Liver (tissue), 3 donors: ENCODE measurements around the gene DIS3L2.

Source experiments
- RXRA ChIP-seq, 2 donors: IDR thresholded peaks; 2 replicates each; pipeline ENCODE4 v1.6.1; 2017 to 2018; ENCODE audit warnings: antibody characterized with exemption in 2 of 2, mild to moderate bottlenecking in 1 of 2
- TAF1 ChIP-seq: conservative IDR thresholded peaks from 2 replicates; pipeline ENCODE4 v1.6.1; 2016; ENCODE audit warnings: antibody characterized with exemption, mild to moderate bottlenecking
- YY1 ChIP-seq: IDR thresholded peaks from 2 replicates; pipeline ENCODE4 v1.6.1; 2016; ENCODE audit warnings: antibody characterized with exemption, mild to moderate bottlenecking
- TF ChIP-seq, protein P1 (sequence below): IDR thresholded peaks from 2 replicates; pipeline ENCODE4 v1.6.1; 2016; ENCODE audit warnings: antibody characterized with exemption
- TF ChIP-seq, protein P2 (sequence below): IDR thresholded peaks from 2 replicates; pipeline ENCODE4 v1.6.1; 2016; ENCODE audit warnings: antibody characterized with exemption
- TF ChIP-seq, protein P3 (sequence below): fragments of 150-350 bp; IDR thresholded peaks from 2 replicates; pipeline ENCODE4 v1.5.1; 2017; ENCODE audit warnings: improper control_type of control experiment, low read depth, low read length; ENCODE audit not compliant: missing input control
- TF ChIP-seq, protein P4 (sequence below): IDR thresholded peaks from 2 replicates; pipeline ENCODE4 v1.6.1; 2016; ENCODE audit warnings: antibody characterized with exemption
- TF ChIP-seq, protein P5 (sequence below): IDR thresholded peaks from 2 replicates; pipeline ENCODE4 v1.6.1; 2016; ENCODE audit warnings: antibody characterized with exemption, mild to moderate bottlenecking
- donor health status: healthy.
- donor health status: healthy.

DNA sequence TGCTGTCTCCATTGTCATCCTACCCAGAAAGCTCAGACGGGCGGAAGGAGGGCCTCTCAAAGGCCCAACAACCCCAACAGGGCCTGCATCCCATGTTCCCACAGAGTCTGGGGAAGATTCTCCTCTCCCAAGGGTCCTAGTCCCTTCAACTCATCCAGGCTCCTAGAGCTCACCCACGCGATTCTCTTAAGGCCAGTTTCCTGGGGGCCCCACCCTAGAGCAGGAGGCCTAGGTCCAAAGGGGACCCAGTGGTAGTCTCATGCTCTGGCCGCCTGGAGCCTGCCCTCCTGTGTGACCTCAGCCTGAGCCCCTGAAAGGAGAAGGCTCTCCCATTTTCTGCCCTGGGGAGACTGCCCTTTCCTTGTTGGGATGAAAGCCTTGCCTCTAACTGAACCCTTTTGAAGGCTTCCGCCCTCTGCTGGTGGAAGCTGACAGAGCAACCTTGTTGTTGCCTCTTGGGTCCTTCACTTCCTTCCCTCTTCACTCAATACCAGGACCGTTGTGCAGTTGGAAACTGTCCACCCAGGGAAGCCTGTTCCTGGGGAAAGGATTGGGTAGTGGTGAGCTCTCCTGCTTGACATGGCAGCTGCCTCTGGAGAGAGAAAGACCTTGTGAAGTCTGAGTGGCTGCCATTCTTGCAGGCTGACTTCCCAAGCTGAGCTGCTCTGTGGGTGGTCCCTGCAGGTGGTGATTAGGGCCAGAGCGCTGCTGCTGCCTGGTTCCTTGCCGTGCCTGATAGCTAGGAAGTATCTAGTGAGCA, 331.1 kb downstream of the DIS3L2 start:
- TF ChIP-seq TAF1, result no peak
- TF ChIP-seq, protein P1, sequence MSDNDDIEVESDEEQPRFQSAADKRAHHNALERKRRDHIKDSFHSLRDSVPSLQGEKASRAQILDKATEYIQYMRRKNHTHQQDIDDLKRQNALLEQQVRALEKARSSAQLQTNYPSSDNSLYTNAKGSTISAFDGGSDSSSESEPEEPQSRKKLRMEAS, result no peak
- TF ChIP-seq, protein P2, sequence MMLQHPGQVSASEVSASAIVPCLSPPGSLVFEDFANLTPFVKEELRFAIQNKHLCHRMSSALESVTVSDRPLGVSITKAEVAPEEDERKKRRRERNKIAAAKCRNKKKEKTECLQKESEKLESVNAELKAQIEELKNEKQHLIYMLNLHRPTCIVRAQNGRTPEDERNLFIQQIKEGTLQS, result no peak
- TF ChIP-seq YY1, result no peak
- TF ChIP-seq, protein P3, sequence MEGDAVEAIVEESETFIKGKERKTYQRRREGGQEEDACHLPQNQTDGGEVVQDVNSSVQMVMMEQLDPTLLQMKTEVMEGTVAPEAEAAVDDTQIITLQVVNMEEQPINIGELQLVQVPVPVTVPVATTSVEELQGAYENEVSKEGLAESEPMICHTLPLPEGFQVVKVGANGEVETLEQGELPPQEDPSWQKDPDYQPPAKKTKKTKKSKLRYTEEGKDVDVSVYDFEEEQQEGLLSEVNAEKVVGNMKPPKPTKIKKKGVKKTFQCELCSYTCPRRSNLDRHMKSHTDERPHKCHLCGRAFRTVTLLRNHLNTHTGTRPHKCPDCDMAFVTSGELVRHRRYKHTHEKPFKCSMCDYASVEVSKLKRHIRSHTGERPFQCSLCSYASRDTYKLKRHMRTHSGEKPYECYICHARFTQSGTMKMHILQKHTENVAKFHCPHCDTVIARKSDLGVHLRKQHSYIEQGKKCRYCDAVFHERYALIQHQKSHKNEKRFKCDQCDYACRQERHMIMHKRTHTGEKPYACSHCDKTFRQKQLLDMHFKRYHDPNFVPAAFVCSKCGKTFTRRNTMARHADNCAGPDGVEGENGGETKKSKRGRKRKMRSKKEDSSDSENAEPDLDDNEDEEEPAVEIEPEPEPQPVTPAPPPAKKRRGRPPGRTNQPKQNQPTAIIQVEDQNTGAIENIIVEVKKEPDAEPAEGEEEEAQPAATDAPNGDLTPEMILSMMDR, result peak; percentile 44
- TF ChIP-seq, protein P4, sequence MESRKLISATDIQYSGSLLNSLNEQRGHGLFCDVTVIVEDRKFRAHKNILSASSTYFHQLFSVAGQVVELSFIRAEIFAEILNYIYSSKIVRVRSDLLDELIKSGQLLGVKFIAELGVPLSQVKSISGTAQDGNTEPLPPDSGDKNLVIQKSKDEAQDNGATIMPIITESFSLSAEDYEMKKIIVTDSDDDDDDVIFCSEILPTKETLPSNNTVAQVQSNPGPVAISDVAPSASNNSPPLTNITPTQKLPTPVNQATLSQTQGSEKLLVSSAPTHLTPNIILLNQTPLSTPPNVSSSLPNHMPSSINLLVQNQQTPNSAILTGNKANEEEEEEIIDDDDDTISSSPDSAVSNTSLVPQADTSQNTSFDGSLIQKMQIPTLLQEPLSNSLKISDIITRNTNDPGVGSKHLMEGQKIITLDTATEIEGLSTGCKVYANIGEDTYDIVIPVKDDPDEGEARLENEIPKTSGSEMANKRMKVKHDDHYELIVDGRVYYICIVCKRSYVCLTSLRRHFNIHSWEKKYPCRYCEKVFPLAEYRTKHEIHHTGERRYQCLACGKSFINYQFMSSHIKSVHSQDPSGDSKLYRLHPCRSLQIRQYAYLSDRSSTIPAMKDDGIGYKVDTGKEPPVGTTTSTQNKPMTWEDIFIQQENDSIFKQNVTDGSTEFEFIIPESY, result no peak
- TF ChIP-seq, protein P5, sequence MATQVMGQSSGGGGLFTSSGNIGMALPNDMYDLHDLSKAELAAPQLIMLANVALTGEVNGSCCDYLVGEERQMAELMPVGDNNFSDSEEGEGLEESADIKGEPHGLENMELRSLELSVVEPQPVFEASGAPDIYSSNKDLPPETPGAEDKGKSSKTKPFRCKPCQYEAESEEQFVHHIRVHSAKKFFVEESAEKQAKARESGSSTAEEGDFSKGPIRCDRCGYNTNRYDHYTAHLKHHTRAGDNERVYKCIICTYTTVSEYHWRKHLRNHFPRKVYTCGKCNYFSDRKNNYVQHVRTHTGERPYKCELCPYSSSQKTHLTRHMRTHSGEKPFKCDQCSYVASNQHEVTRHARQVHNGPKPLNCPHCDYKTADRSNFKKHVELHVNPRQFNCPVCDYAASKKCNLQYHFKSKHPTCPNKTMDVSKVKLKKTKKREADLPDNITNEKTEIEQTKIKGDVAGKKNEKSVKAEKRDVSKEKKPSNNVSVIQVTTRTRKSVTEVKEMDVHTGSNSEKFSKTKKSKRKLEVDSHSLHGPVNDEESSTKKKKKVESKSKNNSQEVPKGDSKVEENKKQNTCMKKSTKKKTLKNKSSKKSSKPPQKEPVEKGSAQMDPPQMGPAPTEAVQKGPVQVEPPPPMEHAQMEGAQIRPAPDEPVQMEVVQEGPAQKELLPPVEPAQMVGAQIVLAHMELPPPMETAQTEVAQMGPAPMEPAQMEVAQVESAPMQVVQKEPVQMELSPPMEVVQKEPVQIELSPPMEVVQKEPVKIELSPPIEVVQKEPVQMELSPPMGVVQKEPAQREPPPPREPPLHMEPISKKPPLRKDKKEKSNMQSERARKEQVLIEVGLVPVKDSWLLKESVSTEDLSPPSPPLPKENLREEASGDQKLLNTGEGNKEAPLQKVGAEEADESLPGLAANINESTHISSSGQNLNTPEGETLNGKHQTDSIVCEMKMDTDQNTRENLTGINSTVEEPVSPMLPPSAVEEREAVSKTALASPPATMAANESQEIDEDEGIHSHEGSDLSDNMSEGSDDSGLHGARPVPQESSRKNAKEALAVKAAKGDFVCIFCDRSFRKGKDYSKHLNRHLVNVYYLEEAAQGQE, result no peak
- TF ChIP-seq RXRA (IDR thresholded peaks at IDR 0.05), result no peak
